ENCODE measurements around the gene PIGN.
"Not testable (repeated sequence)": the region's sequence is repeated elsewhere in the genome, so short reads cannot be mapped to it uniquely, and the experiment has no call there.

Gene PIGN

GRCh38 chr18:62048279-62048678, 138.6 kb downstream of the PIGN start:
- DNase-seq, result no peak

- no peak for DNase-seq
Observed at GRCh38 chr18:62045316-62045715, 141.5 kb downstream of the PIGN start.

GRCh38 chr18:62044490-62045000, 142.3 kb downstream of the PIGN start:
- no peak for DNase-seq

- no peak for DNase-seq
Observed at GRCh38 chr18:62037989-62038778, 148.7 kb downstream of the PIGN start.

- DNase-seq, result no peak
Observed at GRCh38 chr18:62037012-62037742, 149.7 kb downstream of the PIGN start.

GRCh38 chr18:62034286-62034685, 152.6 kb downstream of the PIGN start:
- DNase-seq, result not testable (repeated sequence)

- DNase-seq, result no peak
Observed at GRCh38 chr18:62033756-62034155, 153.1 kb downstream of the PIGN start.

GRCh38 chr18:62033207-62033606, 153.6 kb downstream of the PIGN start:
- DNase-seq, result no peak

GRCh38 chr18:62030091-62030985, 156.5 kb downstream of the PIGN start:
- no peak for DNase-seq

GRCh38 chr18:62028715-62029114, 158.1 kb downstream of the PIGN start:
- DNase-seq, result no peak

- no peak for DNase-seq
Observed at GRCh38 chr18:62027914-62028520, 158.8 kb downstream of the PIGN start.

GRCh38 chr18:62026586-62026985, 160.3 kb downstream of the PIGN start:
- DNase-seq, result no peak

GRCh38 chr18:62024983-62025382, 161.9 kb downstream of the PIGN start:
- no peak for DNase-seq

- DNase-seq, result no peak
Observed at GRCh38 chr18:62023536-62023935, 163.3 kb downstream of the PIGN start.

GRCh38 chr18:62018759-62019041, 168.2 kb downstream of the PIGN start:
- DNase-seq, result no peak

- no peak for DNase-seq
Observed at GRCh38 chr18:62018034-62018758, 168.7 kb downstream of the PIGN start.

- DNase-seq, result no peak
Observed at GRCh38 chr18:62017618-62018017, 169.2 kb downstream of the PIGN start.

GRCh38 chr18:62011416-62011815, 175.4 kb downstream of the PIGN start:
- no peak for DNase-seq

- no peak for DNase-seq
Observed at GRCh38 chr18:62009521-62009920, 177.3 kb downstream of the PIGN start.

GRCh38 chr18:62001396-62001795, 185.5 kb downstream of the PIGN start:
- no peak for DNase-seq

- DNase-seq, result no peak
Observed at GRCh38 chr18:61998957-61999356, 187.9 kb downstream of the PIGN start.

- DNase-seq, result no peak
Observed at GRCh38 chr18:61998335-61998734, 188.5 kb downstream of the PIGN start.
